Trophoblast cell (in vitro differentiated cells and primary cell): ENCODE data around the gene PCGF3.
A peak's percentile ranks its signal among the peaks of the same experiment; 100 is the strongest.
"Not testable (repeated sequence)": the region's sequence is repeated elsewhere in the genome, so short reads cannot be mapped to it uniquely, and the experiment has no call there.

Experiments
- DNase-seq, 2 donors: peaks; one replicate each; pipeline ENCODE4 v3.0.0-alpha.2; 2016
- H2AFZ ChIP-seq: 2 replicates; pipeline ENCODE4 v1.6.1; 2013; ENCODE audit warnings: low read length, moderate library complexity, mild to moderate bottlenecking; ENCODE audit not compliant: insufficient read depth, poor library complexity
- H2AK5ac ChIP-seq: 2 replicates; pipeline ENCODE4 v1.6.1; 2013; ENCODE audit warnings: mild to moderate bottlenecking, low read length
- H2BK120ac ChIP-seq: 2 replicates; pipeline ENCODE4 v1.6.1; 2013; ENCODE audit warnings: low read length, mild to moderate bottlenecking, moderate library complexity; ENCODE audit not compliant: insufficient read depth, poor library complexity
- H2BK12ac ChIP-seq: 2 replicates; pipeline ENCODE4 v1.6.1; 2013; ENCODE audit warnings: mild to moderate bottlenecking, low read length, moderate library complexity
- H2BK5ac ChIP-seq: 2 replicates; pipeline ENCODE4 v1.6.1; 2013; ENCODE audit warnings: low read length, low read depth, moderate library complexity, mild to moderate bottlenecking; ENCODE audit not compliant: poor library complexity
- H3K14ac ChIP-seq: 2 replicates; pipeline ENCODE4 v1.6.1; 2013; ENCODE audit warnings: mild to moderate bottlenecking, low read length
- H3K18ac ChIP-seq: 2 replicates; pipeline ENCODE4 v1.6.1; 2013; ENCODE audit warnings: mild to moderate bottlenecking, low read length
- H3K23ac ChIP-seq: 2 replicates; pipeline ENCODE4 v1.6.1; 2013; ENCODE audit warnings: low read length
- H3K27ac ChIP-seq: 2 replicates; pipeline ENCODE4 v1.5.1; 2013; ENCODE audit warnings: low read depth, mild to moderate bottlenecking, inconsistent platforms, low read length, moderate library complexity
- H3K27me3 ChIP-seq: 2 replicates; pipeline ENCODE4 v1.6.1; 2013; ENCODE audit warnings: inconsistent platforms, mild to moderate bottlenecking, low read length, moderate library complexity; ENCODE audit not compliant: insufficient read depth
- H3K36me3 ChIP-seq, 2 experiments: 1 replicate in 1 of 2; 2 replicates in 1 of 2; pipeline ENCODE4 v1.6.1; 2013; ENCODE audit warnings: low read length in 2 of 2, mild to moderate bottlenecking in 2 of 2, moderate library complexity in 1 of 2; ENCODE audit not compliant: insufficient read depth in 2 of 2, control insufficient read depth in 1 of 2
- H3K4ac ChIP-seq: 2 replicates; pipeline ENCODE4 v1.6.1; 2013; ENCODE audit warnings: low read depth, mild to moderate bottlenecking, low read length, moderate library complexity
- H3K4me1 ChIP-seq, 2 experiments: 1 replicate in 1 of 2; 2 replicates in 1 of 2; pipeline ENCODE4 v1.6.1; 2013; ENCODE audit warnings: low read length in 2 of 2, mild to moderate bottlenecking in 2 of 2, moderate library complexity in 1 of 2; ENCODE audit not compliant: insufficient read depth in 2 of 2, control insufficient read depth in 1 of 2
- H3K4me2 ChIP-seq: 2 replicates; pipeline ENCODE4 v1.6.1; 2013; ENCODE audit warnings: inconsistent platforms, mild to moderate bottlenecking, low read length, moderate library complexity
- H3K4me3 ChIP-seq: 2 replicates; pipeline ENCODE4 v1.5.1; 2013; ENCODE audit warnings: mild to moderate bottlenecking, low read depth, low read length, inconsistent platforms
- H3K79me1 ChIP-seq: one replicate; pipeline ENCODE4 v1.6.1; 2013; ENCODE audit warnings: low read length
- H3K79me2 ChIP-seq: 2 replicates; pipeline ENCODE4 v1.6.1; 2013; ENCODE audit warnings: low read length, mild to moderate bottlenecking; ENCODE audit not compliant: control insufficient read depth, insufficient read depth, poor library complexity
- H3K9ac ChIP-seq: 2 replicates; pipeline ENCODE4 v1.6.1; 2013; ENCODE audit warnings: mild to moderate bottlenecking, low read length
- H3K9me3 ChIP-seq: 2 replicates; pipeline ENCODE4 v1.6.1; 2013; ENCODE audit warnings: low read depth, mild to moderate bottlenecking, control low read depth, inconsistent platforms, low read length; ENCODE audit not compliant: insufficient read depth
- H4K12ac ChIP-seq: 2 replicates; pipeline ENCODE4 v1.6.1; 2013; ENCODE audit warnings: low read depth, mild to moderate bottlenecking, low read length, moderate library complexity
- H4K8ac ChIP-seq: 2 replicates; pipeline ENCODE4 v1.6.1; 2013; ENCODE audit warnings: low read depth, mild to moderate bottlenecking, low read length, moderate library complexity
- H4K91ac ChIP-seq: one replicate; pipeline ENCODE4 v1.6.1; 2013; ENCODE audit warnings: low read depth, mild to moderate bottlenecking, low read length, moderate library complexity
- WGBS: extraction: QIAGEN DNeasy Blood & Tissue Kit; methylation state at CpG from one replicate; pipeline ENCODE4 v1.1.7; 2013; ENCODE audit warnings: missing lambda C conversion rate; ENCODE audit not compliant: insufficient read length, insufficient coverage; ENCODE audit errors: extremely low coverage; 5-methylcytosine and 5-hydroxymethylcytosine counted together

The PCGF3 gene

DNA sequence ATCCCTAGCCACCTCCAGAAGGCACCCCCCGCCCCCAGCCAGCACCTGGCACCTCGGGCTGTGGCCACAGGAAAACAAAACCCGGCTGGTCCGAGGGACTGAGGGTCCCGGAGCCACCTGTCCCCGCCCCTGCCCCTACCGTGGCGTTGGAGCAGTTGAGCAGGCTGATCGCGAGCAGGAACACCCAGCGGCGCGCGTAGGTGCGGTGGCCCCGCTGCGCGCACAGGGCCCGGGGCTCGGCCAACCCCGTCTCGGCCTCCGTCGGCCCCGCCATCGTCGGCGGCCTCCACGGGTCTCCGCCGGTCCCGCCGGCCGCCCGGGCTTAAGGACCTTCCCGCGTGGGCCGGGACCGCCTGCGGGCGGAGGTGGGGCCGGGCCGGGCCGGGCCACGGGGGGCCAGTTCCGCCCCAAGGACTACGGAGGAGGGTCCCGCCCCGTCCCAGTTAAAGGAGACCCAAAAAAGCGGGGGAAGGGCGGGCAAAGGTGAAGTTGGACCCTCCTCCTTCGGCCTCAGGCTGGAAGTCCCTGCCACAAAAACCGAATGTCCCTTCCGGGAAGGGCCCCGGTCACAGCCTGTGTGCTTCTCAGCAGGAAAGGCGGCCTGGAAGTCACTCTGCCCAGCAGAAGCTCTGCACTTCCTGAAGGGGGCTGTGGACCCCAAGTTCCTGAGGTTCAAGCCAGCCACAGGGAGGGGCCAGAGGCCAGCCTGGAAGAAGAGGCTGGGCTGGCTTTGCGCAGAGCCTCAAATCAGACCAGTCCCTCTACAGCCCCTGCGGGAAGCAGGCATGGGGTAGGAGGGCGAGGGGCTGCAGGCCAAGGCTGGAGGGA is 16.6 kb upstream of the PCGF3 start, which contains the start of gene SLC49A3:
Gene SLC49A3 (minus strand): TSS at position 298 of the 828 bp plus-strand sequence. CDS start 24 bp downstream, at position 274.
- no peaks in the 10 kb centered on the region for H3K36me3 ChIP-seq
- peak within 1 kb of the TSS; percentile 51 for H4K12ac ChIP-seq
- no peak within 1 kb of the TSS for H3K23ac ChIP-seq
- H3K79me2 ChIP-seq = peaks cover 6% of the 10 kb centered on the region
- H3K79me1 ChIP-seq = peaks cover 22% of the 10 kb centered on the region
- H3K27me3 ChIP-seq = no peaks in the 10 kb centered on the region
- peak within 1 kb of the TSS; percentile 31 for H3K18ac ChIP-seq
- DNase-seq = peak in 1 of 2 donors; percentile 28
- peak within 1 kb of the TSS; percentile 58 for H3K4me3 ChIP-seq
- H3K4me1 ChIP-seq = peaks cover 36 to 47% of the 10 kb centered on the region in 2 experiments
- peak within 1 kb of the TSS; percentile 13 for H3K4ac ChIP-seq
- peak within 1 kb of the TSS; percentile 14 for H2BK5ac ChIP-seq
- no peak within 1 kb of the TSS for H3K27ac ChIP-seq
- H2AK5ac ChIP-seq = peak within 1 kb of the TSS; percentile 76
- peak within 1 kb of the TSS; percentile 88 for H4K8ac ChIP-seq
- peak within 1 kb of the TSS; percentile 69 for H2AFZ ChIP-seq
- peak within 1 kb of the TSS; percentile 67 for H3K4me2 ChIP-seq
- WGBS = no CpG with 5 or more reads among the region's 59 CpGs
- H2BK12ac ChIP-seq = peak within 1 kb of the TSS; percentile 19
- H3K9me3 ChIP-seq = peaks cover 2% of the 10 kb centered on the region
- H4K91ac ChIP-seq = peak within 1 kb of the TSS; percentile 82
- H2BK120ac ChIP-seq = peak within 1 kb of the TSS; percentile 63
- peak within 1 kb of the TSS; percentile 11 for H3K9ac ChIP-seq
- H3K14ac ChIP-seq = peak within 1 kb of the TSS; percentile 67

DNA sequence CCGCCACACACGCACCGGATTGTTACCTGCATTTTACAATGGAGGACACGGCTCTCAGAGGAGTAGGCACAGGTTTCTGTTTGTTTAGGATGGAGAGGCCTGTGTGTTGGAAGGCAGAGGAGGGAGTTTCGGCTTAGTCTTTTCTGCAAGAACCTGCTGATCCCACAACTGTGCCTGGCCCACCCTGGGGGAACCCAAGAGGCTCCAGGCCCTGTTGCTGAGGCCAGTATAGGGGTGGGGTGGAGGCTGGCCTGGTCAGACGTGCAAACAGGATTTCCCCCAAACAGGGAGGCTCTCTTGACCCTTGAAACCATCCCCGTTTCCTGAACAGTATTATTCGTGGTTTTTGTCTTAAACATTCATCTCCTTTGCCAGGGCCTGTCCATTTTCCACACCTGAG is 15.9 kb upstream of the PCGF3 start:
- peak overlapping the region; percentile 13 for H3K4ac ChIP-seq
- peaks cover 6% of the 10 kb centered on the region for H3K79me2 ChIP-seq
- H3K4me2 ChIP-seq = peak overlapping the region; percentile 67
- H3K18ac ChIP-seq = peak overlapping the region; percentile 31
- peak overlapping the region; percentile 76 for H2AK5ac ChIP-seq
- H2BK5ac ChIP-seq = no peak overlapping the region
- H3K36me3 ChIP-seq = no peaks in the 10 kb centered on the region
- DNase-seq = no peak
- H3K27me3 ChIP-seq = no peaks in the 10 kb centered on the region
- peak overlapping the region; percentile 51 for H4K12ac ChIP-seq
- H3K14ac ChIP-seq = peak overlapping the region; percentile 67
- no peak overlapping the region for H3K27ac ChIP-seq
- peaks cover 36 to 45% of the 10 kb centered on the region in 2 experiments for H3K4me1 ChIP-seq
- H4K8ac ChIP-seq = peak overlapping the region; percentile 88
- H3K4me3 ChIP-seq = no peak overlapping the region
- peak overlapping the region; percentile 69 for H2AFZ ChIP-seq
- H2BK120ac ChIP-seq = peak overlapping the region; percentile 63
- peaks cover 2% of the 10 kb centered on the region for H3K9me3 ChIP-seq
- peak overlapping the region; percentile 19 for H2BK12ac ChIP-seq
- no CpG with 5 or more reads among the region's 8 CpGs for WGBS
- peaks cover 22% of the 10 kb centered on the region for H3K79me1 ChIP-seq
- H3K9ac ChIP-seq = no peak overlapping the region
- H3K23ac ChIP-seq = no peak overlapping the region
- H4K91ac ChIP-seq = peak overlapping the region; percentile 82

DNA sequence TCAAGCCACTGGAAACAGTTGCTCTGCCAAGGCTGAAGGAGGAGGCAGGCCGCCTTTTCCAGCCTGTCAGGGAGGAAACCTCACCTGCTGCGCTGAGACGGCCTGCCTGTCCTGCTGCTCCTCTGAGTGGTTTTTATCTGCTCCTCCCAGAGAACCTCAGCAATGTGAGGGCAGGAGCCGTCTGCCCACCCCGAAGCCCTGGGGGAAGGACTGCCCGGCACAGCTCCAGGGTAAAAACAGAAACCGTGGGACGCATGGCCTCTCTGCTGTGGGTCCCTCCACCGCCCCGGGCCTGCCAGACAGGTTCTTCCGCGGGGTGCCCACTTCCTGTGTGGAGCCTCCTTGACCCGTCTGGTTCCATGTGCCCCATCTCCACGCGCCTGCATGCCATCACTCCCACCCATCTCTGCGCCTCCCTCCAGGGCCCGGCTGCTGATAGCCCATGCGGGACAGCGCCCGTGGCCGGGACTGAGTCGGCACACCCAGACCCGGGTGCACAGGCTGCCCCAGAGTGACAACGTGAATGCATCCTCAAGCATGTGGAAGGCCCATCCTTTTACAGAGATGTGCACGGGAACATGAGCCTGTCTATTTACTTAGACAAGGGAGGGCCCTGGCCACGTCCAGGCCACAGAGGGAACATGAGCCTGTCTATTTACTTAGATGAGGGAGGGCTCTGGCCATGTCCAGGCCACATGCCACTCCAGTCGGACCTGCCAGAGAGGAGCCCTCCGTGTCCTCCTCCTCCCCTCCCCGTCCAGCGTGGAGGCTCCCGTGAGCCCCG is 12.7 kb upstream of the PCGF3 start:
- peak overlapping the region; percentile 70 for H2BK120ac ChIP-seq
- no peaks in the 10 kb centered on the region for H3K36me3 ChIP-seq
- H3K4me2 ChIP-seq = no peak overlapping the region
- peak overlapping the region; percentile 81 for H3K27ac ChIP-seq
- H3K79me2 ChIP-seq = peaks cover 6% of the 10 kb centered on the region
- H3K79me1 ChIP-seq = peaks cover 13% of the 10 kb centered on the region
- H3K23ac ChIP-seq = no peak overlapping the region
- H4K91ac ChIP-seq = peak overlapping the region; percentile 78
- no peak overlapping the region for H4K12ac ChIP-seq
- no peak overlapping the region for H2AK5ac ChIP-seq
- no peak overlapping the region for H2AFZ ChIP-seq
- H3K4me3 ChIP-seq = no peak overlapping the region
- H3K9ac ChIP-seq = no peak overlapping the region
- no peak overlapping the region for H3K14ac ChIP-seq
- H2BK5ac ChIP-seq = peak overlapping the region; percentile 32
- H4K8ac ChIP-seq = peak overlapping the region; percentile 24
- H3K27me3 ChIP-seq = no peaks in the 10 kb centered on the region
- H3K4me1 ChIP-seq = peaks cover 24 to 32% of the 10 kb centered on the region in 2 experiments
- DNase-seq = peak; percentile 90
- peak overlapping the region; percentile 42 for H2BK12ac ChIP-seq
- H3K18ac ChIP-seq = no peak overlapping the region
- peaks cover 3% of the 10 kb centered on the region for H3K9me3 ChIP-seq
- H3K4ac ChIP-seq = no peak overlapping the region
- WGBS = no CpG with 5 or more reads among the region's 32 CpGs

DNA sequence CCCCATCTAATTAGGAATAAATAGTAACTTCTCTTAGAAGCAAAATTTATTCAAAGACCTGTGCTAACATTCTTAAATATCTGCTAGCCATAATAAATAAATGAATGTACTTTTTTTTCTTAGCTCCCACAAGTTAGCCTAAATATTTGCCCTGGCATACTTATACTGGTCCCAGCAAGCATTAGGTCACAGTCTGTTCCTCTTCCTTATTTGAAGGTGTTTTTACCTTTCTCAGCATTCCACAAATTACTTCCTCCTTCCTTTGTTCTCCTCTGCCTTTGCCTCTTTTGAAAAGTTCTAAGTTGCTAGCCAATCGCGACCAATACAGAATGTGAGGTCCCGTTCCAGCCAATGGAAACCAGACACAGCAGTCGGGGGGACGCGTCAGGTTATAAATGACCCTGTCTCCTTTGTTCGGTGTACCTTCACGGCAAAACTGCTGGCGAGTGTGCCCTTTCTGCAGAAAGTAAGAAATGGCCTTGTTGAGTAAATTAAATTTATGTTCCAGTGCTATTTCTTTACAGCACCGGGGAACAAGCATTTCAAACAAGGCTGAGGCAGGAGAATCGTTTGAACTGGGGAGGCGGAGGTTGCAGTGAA is 11.2 kb upstream of the PCGF3 start:
- not testable (repeated sequence) for H3K27me3 ChIP-seq, H3K79me1 ChIP-seq, H2AFZ ChIP-seq, H2BK5ac ChIP-seq, H4K91ac ChIP-seq, DNase-seq, H3K23ac ChIP-seq, H3K4me2 ChIP-seq, H2AK5ac ChIP-seq, H3K14ac ChIP-seq, H2BK120ac ChIP-seq, H4K12ac ChIP-seq, H2BK12ac ChIP-seq, H3K18ac ChIP-seq, H3K9me3 ChIP-seq, H3K4me3 ChIP-seq, H3K27ac ChIP-seq, H3K36me3 ChIP-seq, H3K79me2 ChIP-seq, H4K8ac ChIP-seq, H3K4ac ChIP-seq, H3K9ac ChIP-seq
- no CpG with 5 or more reads among the region's 12 CpGs for WGBS
- H3K4me1 ChIP-seq = peaks cover 12 to 17% of the 10 kb centered on the region in 2 experiments
